ENCODE data around the gene ZNF211.

ZNF211 gene

GRCh38 chr19:57632987-57633831 lies at the start of gene ZNF211:
ZNF211 (plus strand) TSS chr19:57633168; CDS start chr19:57633347, 179 bp downstream.
- Histone ChIP-seq H3K79me2 (ENCODE audit: control insufficient read depth, insufficient read depth, low read length, unreplicated experiment) (peaks cover 4% of the 10 kb centered on the region), H3K27ac (ENCODE audit: low read depth, low read length) (no peak within 1 kb of the TSS), H3K27me3 (ENCODE audit: insufficient read depth, low read length) (no peaks in the 10 kb centered on the region), H3K4me3 (ENCODE audit: low read depth, low read length) (peak within 1 kb of the TSS; percentile 85), H3K36me3 (ENCODE audit: insufficient read depth, low read length) (peaks cover 27% of the 10 kb centered on the region), H2AFZ (ENCODE audit: low read length, unreplicated experiment) (peak within 1 kb of the TSS; percentile 78), H3K4me1 (ENCODE audit: control insufficient read depth, insufficient read depth, low read length, unreplicated experiment) (no peaks in the 10 kb centered on the region)

GRCh38 chr19:57583521-57584416 lies 49.2 kb upstream of the ZNF211 start, which contains the start of gene ZIK1:
ZIK1 (plus strand) TSS chr19:57584145; CDS start chr19:57584357, 212 bp downstream.
- H3K27me3 ChIP-seq (ENCODE audit: insufficient read depth, low read length), result no peaks in the 10 kb centered on the region
- H3K4me1 ChIP-seq (ENCODE audit: control insufficient read depth, insufficient read depth, low read length, unreplicated experiment), result no peaks in the 10 kb centered on the region
- peaks cover 14% of the 10 kb centered on the region for H3K79me2 ChIP-seq (ENCODE audit: control insufficient read depth, insufficient read depth, low read length, unreplicated experiment)
- peak within 1 kb of the TSS; percentile 95 for H3K4me3 ChIP-seq (ENCODE audit: low read depth, low read length)
- peaks cover 15% of the 10 kb centered on the region for H3K36me3 ChIP-seq (ENCODE audit: insufficient read depth, low read length)
- peak within 1 kb of the TSS; percentile 96 for H2AFZ ChIP-seq (ENCODE audit: low read length, unreplicated experiment)
- H3K27ac ChIP-seq (ENCODE audit: low read depth, low read length), result no peak within 1 kb of the TSS; the same call in 1 of the 2 replicates

GRCh38 chr19:57587529-57587928 lies 45.4 kb upstream of the ZNF211 start:
- H2AFZ ChIP-seq (ENCODE audit: low read length, unreplicated experiment), result no peak overlapping the region
- H3K36me3 ChIP-seq (ENCODE audit: insufficient read depth, low read length), result peaks cover 49% of the 10 kb centered on the region
- no peak overlapping the region for H3K4me3 ChIP-seq (ENCODE audit: low read depth, low read length)

GRCh38 chr19:57599377-57599760 lies 33.6 kb upstream of the ZNF211 start:
- Histone ChIP-seq H3K27ac (ENCODE audit: low read depth, low read length) (no peak overlapping the region), H3K36me3 (ENCODE audit: insufficient read depth, low read length) (peaks cover 9% of the 10 kb centered on the region; the same call in 1 of the 2 replicates), H3K4me3 (ENCODE audit: low read depth, low read length) (peak overlapping the region; percentile 83), H3K27me3 (ENCODE audit: insufficient read depth, low read length) (no peaks in the 10 kb centered on the region), H2AFZ (ENCODE audit: low read length, unreplicated experiment) (peak overlapping the region; percentile 67), H3K4me1 (ENCODE audit: control insufficient read depth, insufficient read depth, low read length, unreplicated experiment) (peaks cover 3% of the 10 kb centered on the region), H3K79me2 (ENCODE audit: control insufficient read depth, insufficient read depth, low read length, unreplicated experiment) (peaks cover 21% of the 10 kb centered on the region)

More at GRCh38 chr19:57587529-57587928, 45.4 kb upstream of the ZNF211 start:
- Histone ChIP-seq H3K79me2 (ENCODE audit: control insufficient read depth, insufficient read depth, low read length, unreplicated experiment) (peaks cover 14% of the 10 kb centered on the region), H3K27ac (ENCODE audit: low read depth, low read length) (peak overlapping the region; percentile 40; the same call in 1 of the 2 replicates), H3K4me1 (ENCODE audit: control insufficient read depth, insufficient read depth, low read length, unreplicated experiment) (no peaks in the 10 kb centered on the region), H3K27me3 (ENCODE audit: insufficient read depth, low read length) (no peaks in the 10 kb centered on the region)

GRCh38 chr19:57599761-57600383 lies 33.1 kb upstream of the ZNF211 start, which contains the start of gene ZNF530:
ZNF530 (plus strand) TSS chr19:57599885; CDS start chr19:57604346, 4,461 bp downstream.
- H3K36me3 ChIP-seq (ENCODE audit: insufficient read depth, low read length), result peaks cover 13% of the 10 kb centered on the region
- H3K79me2 ChIP-seq (ENCODE audit: control insufficient read depth, insufficient read depth, low read length, unreplicated experiment), result peaks cover 21% of the 10 kb centered on the region
- H3K27me3 ChIP-seq (ENCODE audit: insufficient read depth, low read length), result no peaks in the 10 kb centered on the region
- peak within 1 kb of the TSS; percentile 83 for H3K4me3 ChIP-seq (ENCODE audit: low read depth, low read length)
- H3K27ac ChIP-seq (ENCODE audit: low read depth, low read length), result no peak within 1 kb of the TSS
- peak within 1 kb of the TSS; percentile 67 for H2AFZ ChIP-seq (ENCODE audit: low read length, unreplicated experiment)
- H3K4me1 ChIP-seq (ENCODE audit: control insufficient read depth, insufficient read depth, low read length, unreplicated experiment), result peaks cover 3% of the 10 kb centered on the region

- Histone ChIP-seq H3K27me3 (ENCODE audit: insufficient read depth, low read length) (no peaks in the 10 kb centered on the region), H3K4me3 (ENCODE audit: low read depth, low read length) (no peak overlapping the region), H3K79me2 (ENCODE audit: control insufficient read depth, insufficient read depth, low read length, unreplicated experiment) (peaks cover 5% of the 10 kb centered on the region), H3K4me1 (ENCODE audit: control insufficient read depth, insufficient read depth, low read length, unreplicated experiment) (no peaks in the 10 kb centered on the region), H3K27ac (ENCODE audit: low read depth, low read length) (no peak overlapping the region), H2AFZ (ENCODE audit: low read length, unreplicated experiment) (no peak overlapping the region), H3K36me3 (ENCODE audit: insufficient read depth, low read length) (peaks cover 46% of the 10 kb centered on the region)
Observed at GRCh38 chr19:57606931-57607330, 26.0 kb upstream of the ZNF211 start.

- H3K79me2 ChIP-seq (ENCODE audit: control insufficient read depth, insufficient read depth, low read length, unreplicated experiment), result peaks cover 21% of the 10 kb centered on the region
- no peak overlapping the region for H3K27ac ChIP-seq (ENCODE audit: low read depth, low read length)
- H3K4me3 ChIP-seq (ENCODE audit: low read depth, low read length), result no peak overlapping the region
- H3K4me1 ChIP-seq (ENCODE audit: control insufficient read depth, insufficient read depth, low read length, unreplicated experiment), result no peaks in the 10 kb centered on the region
- H2AFZ ChIP-seq (ENCODE audit: low read length, unreplicated experiment), result no peak overlapping the region
- peaks cover 32% of the 10 kb centered on the region for H3K36me3 ChIP-seq (ENCODE audit: insufficient read depth, low read length)
- no peaks in the 10 kb centered on the region for H3K27me3 ChIP-seq (ENCODE audit: insufficient read depth, low read length)
Observed at GRCh38 chr19:57611113-57611512, 21.9 kb upstream of the ZNF211 start.

- H3K27me3 ChIP-seq (ENCODE audit: insufficient read depth, low read length), result no peaks in the 10 kb centered on the region
- H3K4me3 ChIP-seq (ENCODE audit: low read depth, low read length), result peak within 1 kb of the TSS; percentile 93
- H3K4me1 ChIP-seq (ENCODE audit: control insufficient read depth, insufficient read depth, low read length, unreplicated experiment), result no peaks in the 10 kb centered on the region
- peaks cover 49% of the 10 kb centered on the region for H3K79me2 ChIP-seq (ENCODE audit: control insufficient read depth, insufficient read depth, low read length, unreplicated experiment)
- H2AFZ ChIP-seq (ENCODE audit: low read length, unreplicated experiment), result peak within 1 kb of the TSS; percentile 79
- H3K27ac ChIP-seq (ENCODE audit: low read depth, low read length), result no peak within 1 kb of the TSS
- peaks cover 42% of the 10 kb centered on the region for H3K36me3 ChIP-seq (ENCODE audit: insufficient read depth, low read length)
Observed at GRCh38 chr19:57613941-57614743, 18.8 kb upstream of the ZNF211 start, which contains the start of gene ZNF134. ZNF134 (plus strand) TSS chr19:57614242; CDS start chr19:57619469, 5,227 bp downstream.

- Histone ChIP-seq H3K4me3 (ENCODE audit: low read depth, low read length) (peak overlapping the region; percentile 93), H3K4me1 (ENCODE audit: control insufficient read depth, insufficient read depth, low read length, unreplicated experiment) (no peaks in the 10 kb centered on the region), H3K27ac (ENCODE audit: low read depth, low read length) (no peak overlapping the region), H2AFZ (ENCODE audit: low read length, unreplicated experiment) (no peak overlapping the region), H3K27me3 (ENCODE audit: insufficient read depth, low read length) (no peaks in the 10 kb centered on the region), H3K79me2 (ENCODE audit: control insufficient read depth, insufficient read depth, low read length, unreplicated experiment) (peaks cover 52% of the 10 kb centered on the region), H3K36me3 (ENCODE audit: insufficient read depth, low read length) (peaks cover 54% of the 10 kb centered on the region)
Observed at GRCh38 chr19:57615346-57615745, 17.6 kb upstream of the ZNF211 start.
